GM12878 (cell line): Measurements from ENCODE around the gene WNK2. TPM values are rescaled to one million over a fixed set of nuclear protein-coding genes. Genes with fewer than 3 reads are reported as not detected.

Experiments
- ATAC-seq: fragments of 200-7000 bp; cut with Tn5 transposase; 3 replicates; pipeline ENCODE4 v1.9.1; 2020; ENCODE audit warnings: mild to moderate bottlenecking, moderate library complexity
- BruUV-seq: library from RNA; stranded (reverse); fragments of 400-500 nt; replicated peaks from 2 replicates; lab custom pipeline; 2021; lab: Mats Ljungman, UMichigan
- CTCF ChIA-PET: fragments of 300-600 bp; sonication (Branson Sonifier 250); formaldehyde crosslinking; extraction: SDS; loops from one replicate; lab custom pipeline; 2021; ENCODE audit warnings: inconsistent platforms; lab: Yijun Ruan, JAX
- POLR2A ChIA-PET: fragments of 350-600 bp; formaldehyde crosslinking; extraction: SDS; loops from one replicate; lab custom pipeline; 2021; ENCODE audit warnings: inconsistent platforms; lab: Charles Lee
- RAD21 ChIA-PET: fragments of 300-600 bp; sonication (Branson Sonifier 250); formaldehyde crosslinking; loops from one replicate; lab custom pipeline; 2023; ENCODE audit warnings: antibody characterized with exemption; ENCODE audit not compliant: unreplicated experiment; lab: Charles Lee
- SMC1A ChIA-PET: fragments of 300-600 bp; sonication (Branson Sonifier 250); formaldehyde crosslinking; loops from one replicate; lab custom pipeline; 2023; ENCODE audit not compliant: unreplicated experiment, uncharacterized antibody; lab: Charles Lee
- DNase-seq: peaks from one replicate; pipeline ENCODE4 v3.0.0-alpha.2; 2011; ENCODE audit warnings: low read depth, low spot score
- FAIRE-seq: peaks from 3 replicates; lab custom pipeline; 2011; peaks lifted over from hg19 to GRCh38; lab: Jason Lieb, UNC
- H2AFZ ChIP-seq: 2 replicates; pipeline ENCODE4 v1.6.0; 2011; ENCODE audit warnings: low read depth, low read length, control low read depth; ENCODE audit not compliant: control insufficient read depth
- H3K27ac ChIP-seq: 2 replicates; pipeline ENCODE4 v1.5.1; 2011; ENCODE audit warnings: control low read depth; ENCODE audit not compliant: control insufficient read depth, insufficient read depth
- H3K27me3 ChIP-seq, 2 experiments: replicated peaks in 1 of 2; 2 replicates each; pipeline versions ENCODE4 v1.6.0 to v1.6.1; 2011; ENCODE audit warnings: low read length in 1 of 2; ENCODE audit not compliant: control insufficient read depth in 2 of 2, insufficient read depth in 2 of 2
- H3K36me3 ChIP-seq, 2 experiments: 2 replicates each; pipeline ENCODE4 v1.5.1; 2011; ENCODE audit warnings: low read length in 1 of 2; ENCODE audit not compliant: control insufficient read depth in 2 of 2, insufficient read depth in 2 of 2
- H3K4me1 ChIP-seq: 2 replicates; pipeline ENCODE4 v1.6.1; 2011; ENCODE audit warnings: mild to moderate bottlenecking, low read length, moderate library complexity, mixed read lengths; ENCODE audit not compliant: control insufficient read depth, insufficient read depth
- H3K4me2 ChIP-seq: 2 replicates; pipeline ENCODE4 v1.6.0; 2011; ENCODE audit warnings: control low read depth; ENCODE audit not compliant: control insufficient read depth, insufficient read depth
- H3K4me3 ChIP-seq: fragments of 200-600 bp; sonication (generic); 2 replicates; pipeline ENCODE4 v1.5.1; 2016
- H3K79me2 ChIP-seq: 2 replicates; pipeline ENCODE4 v1.6.0; 2011; ENCODE audit warnings: low read length; ENCODE audit not compliant: control insufficient read depth, insufficient read depth
- H3K9ac ChIP-seq: 2 replicates; pipeline ENCODE4 v1.8.0; 2011; ENCODE audit warnings: low read length, control low read depth, mixed read lengths; ENCODE audit not compliant: control insufficient read depth, insufficient read depth
- H3K9me3 ChIP-seq: replicated peaks from 3 replicates; pipeline ENCODE4 v1.5.1; 2011; ENCODE audit warnings: mild to moderate bottlenecking, low read length; ENCODE audit not compliant: control insufficient read depth, insufficient read depth
- H4K20me1 ChIP-seq: 2 replicates; pipeline ENCODE4 v1.6.0; 2011; ENCODE audit not compliant: control insufficient read depth, insufficient read depth
- CBFB ChIP-seq: IDR thresholded peaks from 2 replicates; pipeline ENCODE4 v1.6.1; 2016; ENCODE audit warnings: antibody characterized with exemption, low read depth
- CBX3 ChIP-seq: fragments of 200-600 bp; sonication (generic); IDR thresholded peaks from 2 replicates; pipeline ENCODE4 v1.6.1; 2016; ENCODE audit warnings: low read depth, borderline replicate concordance
- CBX5 ChIP-seq: sonication (generic); IDR thresholded peaks from 2 replicates; pipeline ENCODE4 v1.6.1; 2016; ENCODE audit warnings: low read depth, moderate library complexity, mild to moderate bottlenecking, inconsistent platforms
- DPF2 ChIP-seq: fragments of 450-650 bp; IDR thresholded peaks from 2 replicates; pipeline ENCODE4 v1.6.1; 2017; ENCODE audit warnings: mild to moderate bottlenecking
- MYC ChIP-seq: IDR thresholded peaks from 2 replicates; pipeline ENCODE4 v1.6.1; 2011; ENCODE audit warnings: mild to moderate bottlenecking, low read length, moderate library complexity, inconsistent platforms; ENCODE audit not compliant: insufficient read depth, insufficient replicate concordance, insufficient read length, severe bottlenecking
- NR2C2 ChIP-seq: IDR thresholded peaks from 2 replicates; pipeline ENCODE4 v1.6.1; 2011; ENCODE audit warnings: borderline replicate concordance, low read depth; ENCODE audit not compliant: control insufficient read depth, insufficient read length
- RFX5 ChIP-seq: IDR thresholded peaks from 2 replicates; pipeline ENCODE4 v1.6.1; 2011; ENCODE audit warnings: low read depth, low read length, improper control_type of control experiment
- STAT3 ChIP-seq: IDR thresholded peaks from 2 replicates; pipeline ENCODE4 v1.6.1; 2011; ENCODE audit warnings: low read depth, low read length, improper control_type of control experiment
- ZNF24 ChIP-seq: fragments of 450-650 bp; IDR thresholded peaks from 2 replicates; pipeline ENCODE4 v1.6.1; 2017; ENCODE audit warnings: antibody characterized with exemption, mild to moderate bottlenecking
- WGBS: methylation state at CpG from one replicate; pipeline ENCODE4 v1.1.6; 2016; ENCODE audit warnings: low lambda C conversion rate; ENCODE audit not compliant: insufficient replicate concordance, insufficient coverage; ENCODE audit errors: missing lambda C conversion rate; 5-methylcytosine and 5-hydroxymethylcytosine counted together
- in situ Hi-C: fragments of 300-500 bp; cut with MboI; formaldehyde crosslinking; loops from 9 replicates; pipeline ENCODE4 v1.14.3; 2018; ENCODE audit warnings: mixed read lengths
- intact Hi-C: fragments of 100-400 bp; cut with micrococcal nuclease; formaldehyde crosslinking; loops from one replicate; pipeline ENCODE4 v1.14.2; 2022; ENCODE audit not compliant: unreplicated experiment
- polyA plus RNA-seq, 11 experiments: library from polyadenylated mRNA; depleted of rRNA in 4 of 11; unstranded in 6 of 11; stranded (reverse) in 5 of 11; fragments of >200 nt; fragmentation: Nextera tagmentation in 4 of 11; fragmentation: Illumina TruSeq in 1 of 11; extraction: Ambion mirVana in 4 of 11; extraction: Trizol in 1 of 11; gene quantifications; 1 replicate in 1 of 11; 2 replicates in 10 of 11; pipeline versions ENCODE4 v1.2.1 to v1.2.3, GENCODE V29; 2011 to 2016; ENCODE audit warnings: inconsistent platforms in 2 of 11, missing spikeins in 2 of 11, low read depth in 1 of 11
- total RNA-seq, 4 experiments: library from RNA; depleted of rRNA in 3 of 4; stranded (reverse); fragments of >200 nt in 3 of 4; fragmentation: Illumina TruSeq in 1 of 4; extraction: Trizol in 1 of 4; gene quantifications; 2 replicates each; pipeline versions ENCODE4 v1.2.1 to v1.2.3, GENCODE V29; 2013 to 2021
- TF ChIP-seq, protein P1 (sequence below), 3 experiments: IDR thresholded peaks in 2 of 3; conservative IDR thresholded peaks in 1 of 3; 2 replicates each; pipeline ENCODE4 v1.5.1; 2011; ENCODE audit warnings: low read depth in 3 of 3, low read length in 3 of 3, mild to moderate bottlenecking in 3 of 3, control low read depth in 2 of 3, moderate library complexity in 2 of 3, inconsistent platforms in 1 of 3, mixed read lengths in 1 of 3; ENCODE audit not compliant: control insufficient read depth in 2 of 3, insufficient read depth in 1 of 3; ENCODE audit errors: extremely low read depth in 1 of 3
- TF ChIP-seq, protein P2 (sequence below): IDR thresholded peaks from 2 replicates; pipeline ENCODE4 v1.6.1; 2012; ENCODE audit warnings: low read depth, low read length, improper control_type of control experiment

The WNK2 gene
- total and polyA plus RNA-seq, 10 of the 15 experiments (the other 5 are each of a cell fraction or from before 2014, with no cell fraction given): 0.15 TPM; not detected in 9

- RAD21 ChIA-PET: no interaction called here
- H3K4me2 ChIP-seq: no peak overlapping the region
- intact Hi-C loops: no loop called here
- no peaks in the 10 kb centered on the region for H3K9me3 ChIP-seq
- H4K20me1 ChIP-seq: no peaks in the 10 kb centered on the region
- peaks cover 2 to 6% of the 10 kb centered on the region in 2 experiments; a peak in 2 of 4 replicates for H3K27me3 ChIP-seq
- SMC1A ChIA-PET: no interaction called here
- H3K9ac ChIP-seq: no peak overlapping the region
- no peaks in the 10 kb centered on the region for H3K79me2 ChIP-seq
- no peak overlapping the region for H3K4me3 ChIP-seq
- POLR2A ChIA-PET: no interaction called here
- H3K4me1 ChIP-seq: no peaks in the 10 kb centered on the region
- BruUV-seq: no TSS peak
- DNase-seq (no peak), ATAC-seq (no peak), FAIRE-seq (no peak)
- no peak overlapping the region for H3K27ac ChIP-seq
- TF ChIP-seq, protein P1, sequence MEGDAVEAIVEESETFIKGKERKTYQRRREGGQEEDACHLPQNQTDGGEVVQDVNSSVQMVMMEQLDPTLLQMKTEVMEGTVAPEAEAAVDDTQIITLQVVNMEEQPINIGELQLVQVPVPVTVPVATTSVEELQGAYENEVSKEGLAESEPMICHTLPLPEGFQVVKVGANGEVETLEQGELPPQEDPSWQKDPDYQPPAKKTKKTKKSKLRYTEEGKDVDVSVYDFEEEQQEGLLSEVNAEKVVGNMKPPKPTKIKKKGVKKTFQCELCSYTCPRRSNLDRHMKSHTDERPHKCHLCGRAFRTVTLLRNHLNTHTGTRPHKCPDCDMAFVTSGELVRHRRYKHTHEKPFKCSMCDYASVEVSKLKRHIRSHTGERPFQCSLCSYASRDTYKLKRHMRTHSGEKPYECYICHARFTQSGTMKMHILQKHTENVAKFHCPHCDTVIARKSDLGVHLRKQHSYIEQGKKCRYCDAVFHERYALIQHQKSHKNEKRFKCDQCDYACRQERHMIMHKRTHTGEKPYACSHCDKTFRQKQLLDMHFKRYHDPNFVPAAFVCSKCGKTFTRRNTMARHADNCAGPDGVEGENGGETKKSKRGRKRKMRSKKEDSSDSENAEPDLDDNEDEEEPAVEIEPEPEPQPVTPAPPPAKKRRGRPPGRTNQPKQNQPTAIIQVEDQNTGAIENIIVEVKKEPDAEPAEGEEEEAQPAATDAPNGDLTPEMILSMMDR (IDR thresholded peaks at IDR 0.05 in 2 of 3, conservative IDR thresholded peaks at IDR 0.05 in 1 of 3; ENCODE audit: control insufficient read depth in 2 of 3, extremely low read depth in 1 of 3, insufficient read depth in 1 of 3, low read depth in 3 of 3, low read length in 3 of 3): no peak
- TF ChIP-seq CBFB (no peak), CBX5 (no peak), CBX3 (no peak), MYC (no peak), STAT3 (no peak), RFX5 (no peak), DPF2 (no peak), ZNF24 (no peak), NR2C2 (no peak)
- TF ChIP-seq, protein P2, sequence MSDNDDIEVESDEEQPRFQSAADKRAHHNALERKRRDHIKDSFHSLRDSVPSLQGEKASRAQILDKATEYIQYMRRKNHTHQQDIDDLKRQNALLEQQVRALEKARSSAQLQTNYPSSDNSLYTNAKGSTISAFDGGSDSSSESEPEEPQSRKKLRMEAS: no peak
- CTCF ChIA-PET: interaction anchor here (1.0 kb wide), 1 partner anchor 10 kb away, joined by 3 read pairs; no protein-coding TSS in a partner anchor
- WGBS: 21% methylated on average over 8 of the region's 8 CpGs
- H3K36me3 ChIP-seq: no peaks in the 10 kb centered on the region
- in situ Hi-C loops: no loop called here
- H2AFZ ChIP-seq: no peak overlapping the region
Measured at GRCh38 chr9:93171261-93171990, 12.5 kb upstream of the WNK2 start.
